GM23248 (cell line): ENCODE data around the gene MCEMP1. TPM values are rescaled to one million over a fixed set of nuclear protein-coding genes. Genes with fewer than 3 reads are reported as not detected.

ENCODE experiments used
- DNase-seq: peaks from one replicate; pipeline ENCODE4 v3.0.0-alpha.2; 2015
- H2AFZ ChIP-seq: fragments of 200-600 bp; sonication (generic); 2 replicates; pipeline ENCODE4 v1.6.1; 2016; ENCODE audit warnings: antibody characterized with exemption
- H3F3A ChIP-seq: fragments of 200-600 bp; sonication (generic); 2 replicates; pipeline ENCODE4 v1.6.1; 2016; ENCODE audit warnings: mild to moderate bottlenecking, antibody characterized with exemption, mixed run types; ENCODE audit not compliant: insufficient read depth
- H3K27ac ChIP-seq: fragments of 200-600 bp; sonication (generic); 2 replicates; pipeline ENCODE4 v1.5.1; 2016; ENCODE audit warnings: mild to moderate bottlenecking
- H3K27me3 ChIP-seq: fragments of 200-600 bp; sonication (generic); replicated peaks from 2 replicates; pipeline ENCODE4 v1.6.1; 2016; ENCODE audit warnings: mild to moderate bottlenecking; ENCODE audit not compliant: insufficient read depth
- H3K36me3 ChIP-seq: fragments of 200-600 bp; sonication (generic); 2 replicates; pipeline ENCODE4 v1.6.1; 2016; ENCODE audit warnings: low read depth, mild to moderate bottlenecking
- H3K4me1 ChIP-seq: fragments of 200-600 bp; sonication (generic); 2 replicates; pipeline ENCODE4 v1.6.1; 2016; ENCODE audit warnings: mild to moderate bottlenecking; ENCODE audit not compliant: insufficient read depth
- H3K4me2 ChIP-seq: fragments of 200-600 bp; sonication (generic); one replicate; pipeline ENCODE4 v1.6.1; 2016; ENCODE audit warnings: mild to moderate bottlenecking; ENCODE audit not compliant: unreplicated experiment
- H3K4me3 ChIP-seq: fragments of 200-600 bp; sonication (generic); 2 replicates; pipeline ENCODE4 v1.5.1; 2016; ENCODE audit warnings: mild to moderate bottlenecking
- H3K79me2 ChIP-seq: fragments of 200-600 bp; sonication (generic); 2 replicates; pipeline ENCODE4 v1.6.1; 2016; ENCODE audit warnings: mild to moderate bottlenecking; ENCODE audit not compliant: insufficient read depth
- H3K9ac ChIP-seq: fragments of 200-600 bp; sonication (generic); 2 replicates; pipeline ENCODE4 v1.6.1; 2016; ENCODE audit warnings: mild to moderate bottlenecking
- H3K9me2 ChIP-seq: fragments of 200-600 bp; sonication (generic); 2 replicates; pipeline ENCODE4 v1.6.1; 2016; ENCODE audit warnings: mixed run types, mild to moderate bottlenecking, moderate library complexity; ENCODE audit not compliant: insufficient read depth
- H3K9me3 ChIP-seq: fragments of 200-600 bp; sonication (generic); one replicate; pipeline ENCODE4 v1.6.1; 2017; ENCODE audit warnings: low read depth
- H4K20me1 ChIP-seq: fragments of 200-600 bp; sonication (generic); 2 replicates; pipeline ENCODE4 v1.6.0; 2016; ENCODE audit not compliant: insufficient read depth
- EZH2 ChIP-seq: fragments of 200-600 bp; sonication (generic); IDR thresholded peaks from 2 replicates; pipeline ENCODE4 v1.6.1; 2018; ENCODE audit warnings: antibody characterized with exemption, mild to moderate bottlenecking; ENCODE audit not compliant: insufficient read depth, poor library complexity, severe bottlenecking
- EZH2phosphoT487 ChIP-seq: fragments of 200-600 bp; sonication (generic); IDR thresholded peaks from 2 replicates; pipeline ENCODE4 v1.6.1; 2018; ENCODE audit warnings: antibody characterized with exemption, moderate library complexity, mild to moderate bottlenecking, low read depth; ENCODE audit not compliant: insufficient read depth
- WGBS, 2 experiments: methylation state at CpG; one replicate each; pipeline ENCODE4 v1.1.6; 2015 to 2017; ENCODE audit warnings: low lambda C conversion rate in 2 of 2, low coverage in 1 of 2; ENCODE audit errors: missing lambda C conversion rate in 2 of 2; 5-methylcytosine and 5-hydroxymethylcytosine counted together
- in situ Hi-C: fragments of 300-500 bp; cut with MboI; formaldehyde crosslinking; loops from 2 replicates; pipeline ENCODE4 v1.15.0; 2020
- polyA plus RNA-seq: library from polyadenylated mRNA; unstranded; fragments of >200 nt; fragmentation: Nextera tagmentation; extraction: Ambion mirVana; gene quantifications from 2 replicates; pipeline ENCODE4 v1.2.1, GENCODE V29; 2016
- total RNA-seq: library from RNA; depleted of rRNA; stranded (reverse); fragments of >200 nt; shearing (Covaris generic); gene quantifications from 2 replicates; pipeline ENCODE4 v1.2.3, GENCODE V29; 2014

MCEMP1 gene
- total and polyA plus RNA-seq, 2 experiments from 2014 or later = not detected

GRCh38 chr19:7698583-7698982, 21.7 kb downstream of the MCEMP1 start:
- Histone ChIP-seq H3K36me3 (no peaks in the 10 kb centered on the region), H3K4me3 (no peak overlapping the region), H3K9ac (no peak overlapping the region), H3F3A (no peaks in the 10 kb centered on the region), H3K4me1 (no peaks in the 10 kb centered on the region), H3K9me2 (no peaks in the 10 kb centered on the region), H3K4me2 (no peak overlapping the region), H3K27me3 (no peaks in the 10 kb centered on the region; the same call in none of the 2 replicates), H4K20me1 (no peaks in the 10 kb centered on the region), H3K27ac (no peak overlapping the region), H3K79me2 (no peaks in the 10 kb centered on the region), H3K9me3 (no peaks in the 10 kb centered on the region), H2AFZ (no peak overlapping the region)
- 25 to 36% methylated on average over 10 to 11 of the region's 11 CpGs for WGBS, 2 experiments
- no peak for DNase-seq
- in situ Hi-C loops = no loop called here
- no peak for TF ChIP-seq EZH2
- no peak for TF ChIP-seq EZH2phosphoT487

GRCh38 chr19:7699003-7699402, 22.1 kb downstream of the MCEMP1 start:
- in situ Hi-C loops = no loop called here
- Histone ChIP-seq H3K27me3 (no peaks in the 10 kb centered on the region; the same call in none of the 2 replicates), H3K9me3 (no peaks in the 10 kb centered on the region), H3K9me2 (no peaks in the 10 kb centered on the region), H2AFZ (no peak overlapping the region), H3K4me1 (no peaks in the 10 kb centered on the region), H4K20me1 (no peaks in the 10 kb centered on the region), H3K9ac (no peak overlapping the region), H3K4me3 (no peak overlapping the region), H3K36me3 (no peaks in the 10 kb centered on the region), H3K4me2 (no peak overlapping the region), H3F3A (no peaks in the 10 kb centered on the region), H3K27ac (no peak overlapping the region), H3K79me2 (no peaks in the 10 kb centered on the region)
- TF ChIP-seq EZH2phosphoT487 (no peak), EZH2 (no peak)
- WGBS, 2 experiments = 40% methylated on average over 2 of the region's 2 CpGs
- DNase-seq = no peak

GRCh38 chr19:7699417-7700401, 22.8 kb downstream of the MCEMP1 start:
- H3F3A ChIP-seq = no peaks in the 10 kb centered on the region
- H4K20me1 ChIP-seq = no peaks in the 10 kb centered on the region
- no peak overlapping the region for H2AFZ ChIP-seq
- no peaks in the 10 kb centered on the region for H3K79me2 ChIP-seq
- no peaks in the 10 kb centered on the region for H3K9me2 ChIP-seq
- no peaks in the 10 kb centered on the region; the same call in none of the 2 replicates for H3K27me3 ChIP-seq
- in situ Hi-C loops = no loop called here
- no peak overlapping the region for H3K9ac ChIP-seq
- no peak overlapping the region for H3K4me2 ChIP-seq
- H3K36me3 ChIP-seq = no peaks in the 10 kb centered on the region
- no peak overlapping the region for H3K27ac ChIP-seq
- TF ChIP-seq EZH2phosphoT487 (no peak), EZH2 (no peak)
- DNase-seq = peak; percentile 37
- no peak overlapping the region for H3K4me3 ChIP-seq
- 58 to 61% methylated on average over 15 of the region's 15 CpGs for WGBS, 2 experiments
- no peaks in the 10 kb centered on the region for H3K9me3 ChIP-seq
- H3K4me1 ChIP-seq = no peaks in the 10 kb centered on the region

- Histone ChIP-seq H3K4me2 (no peak overlapping the region), H3K79me2 (no peaks in the 10 kb centered on the region), H3K27me3 (no peaks in the 10 kb centered on the region; the same call in 1 of the 2 replicates), H4K20me1 (no peaks in the 10 kb centered on the region), H3K4me1 (no peaks in the 10 kb centered on the region), H3K27ac (no peak overlapping the region), H3K9me3 (no peaks in the 10 kb centered on the region), H3F3A (no peaks in the 10 kb centered on the region), H3K9ac (no peak overlapping the region), H3K36me3 (no peaks in the 10 kb centered on the region), H2AFZ (no peak overlapping the region), H3K9me2 (no peaks in the 10 kb centered on the region), H3K4me3 (no peak overlapping the region)
- DNase-seq = no peak
- in situ Hi-C loops = no loop called here
- 86% methylated on average over 12 of the region's 12 CpGs for WGBS, 2 experiments
- TF ChIP-seq EZH2phosphoT487 (no peak), EZH2 (no peak)
These were observed 24.3 kb downstream of the MCEMP1 start for GRCh38 chr19:7701049-7701653.
